ENCODE results near the gene WNK2.

GRCh38 chr9:93286252-93287188, 102.6 kb downstream of the WNK2 start:
- no peak for TF ChIP-seq POLR2A (IDR thresholded peaks at IDR 0.05; ENCODE audit: low read length)
- no peak for TF ChIP-seq GATA1 (IDR thresholded peaks at IDR 0.05; ENCODE audit: low read depth, low read length)
